Gastrocnemius medialis (tissue), 4 donors: ENCODE measurements around the gene PHF10.

ENCODE experiments used
- POLR2A ChIP-seq, 2 donors: fragments of 450-650 bp; IDR thresholded peaks; one replicate each; pipeline ENCODE4 v1.6.1; 2017; ENCODE audit warnings: antibody characterized with exemption in 2 of 2, mild to moderate bottlenecking in 2 of 2, moderate library complexity in 2 of 2
- TF ChIP-seq, protein P1 (sequence below), 5 experiments: fragments of 450-650 bp in 3 of 5; fragments of 200-600 bp in 2 of 5; sonication (generic) in 2 of 5; IDR thresholded peaks in 4 of 5; conservative IDR thresholded peaks in 1 of 5; 1 replicate in 4 of 5; 2 replicates in 1 of 5; pipeline ENCODE4 v1.5.1; 2016 to 2019; ENCODE audit warnings: antibody characterized with exemption in 5 of 5, mild to moderate bottlenecking in 3 of 5, moderate library complexity in 3 of 5

DNA sequence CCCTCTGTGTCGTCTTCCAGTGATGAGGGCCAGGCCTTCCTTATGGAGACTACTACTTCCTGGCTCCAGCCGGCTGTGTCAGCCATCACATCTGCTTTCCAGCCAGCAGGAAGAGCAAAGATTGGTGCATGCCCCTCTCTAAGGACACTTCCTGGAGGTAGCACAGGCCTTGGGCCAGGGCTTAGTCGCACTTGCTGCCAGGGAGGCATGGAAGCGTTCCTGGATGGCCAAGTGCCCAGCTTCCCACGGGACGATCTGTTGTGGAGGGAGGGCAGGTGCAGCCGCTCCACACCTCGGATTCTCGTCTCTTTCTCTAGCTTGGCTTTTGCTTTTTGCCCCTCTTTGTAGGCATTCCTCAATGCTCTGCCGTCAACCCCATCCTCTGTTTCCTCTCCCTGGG, 39.0 kb upstream of the PHF10 start:
- TF ChIP-seq, protein P1, sequence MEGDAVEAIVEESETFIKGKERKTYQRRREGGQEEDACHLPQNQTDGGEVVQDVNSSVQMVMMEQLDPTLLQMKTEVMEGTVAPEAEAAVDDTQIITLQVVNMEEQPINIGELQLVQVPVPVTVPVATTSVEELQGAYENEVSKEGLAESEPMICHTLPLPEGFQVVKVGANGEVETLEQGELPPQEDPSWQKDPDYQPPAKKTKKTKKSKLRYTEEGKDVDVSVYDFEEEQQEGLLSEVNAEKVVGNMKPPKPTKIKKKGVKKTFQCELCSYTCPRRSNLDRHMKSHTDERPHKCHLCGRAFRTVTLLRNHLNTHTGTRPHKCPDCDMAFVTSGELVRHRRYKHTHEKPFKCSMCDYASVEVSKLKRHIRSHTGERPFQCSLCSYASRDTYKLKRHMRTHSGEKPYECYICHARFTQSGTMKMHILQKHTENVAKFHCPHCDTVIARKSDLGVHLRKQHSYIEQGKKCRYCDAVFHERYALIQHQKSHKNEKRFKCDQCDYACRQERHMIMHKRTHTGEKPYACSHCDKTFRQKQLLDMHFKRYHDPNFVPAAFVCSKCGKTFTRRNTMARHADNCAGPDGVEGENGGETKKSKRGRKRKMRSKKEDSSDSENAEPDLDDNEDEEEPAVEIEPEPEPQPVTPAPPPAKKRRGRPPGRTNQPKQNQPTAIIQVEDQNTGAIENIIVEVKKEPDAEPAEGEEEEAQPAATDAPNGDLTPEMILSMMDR (IDR thresholded peaks at IDR 0.05 in 4 of 5, conservative IDR thresholded peaks at IDR 0.05 in 1 of 5), result no peak
- TF ChIP-seq POLR2A (IDR thresholded peaks at IDR 0.05), result no peak
